ENCODE data around the gene MAPT.
"Not testable (repeated sequence)": the region's sequence is repeated elsewhere in the genome, so short reads cannot be mapped to it uniquely, and the experiment has no call there.

MAPT gene

GRCh38 chr17:45956746-45957145, 62.4 kb downstream of the MAPT start:
- not testable (repeated sequence) for DNase-seq

- DNase-seq: no peak
Observed at GRCh38 chr17:45958307-45958706, 64.0 kb downstream of the MAPT start.

- DNase-seq: no peak
Observed at GRCh38 chr17:45958994-45959665, 64.8 kb downstream of the MAPT start.

GRCh38 chr17:45960311-45960710, 66.0 kb downstream of the MAPT start:
- DNase-seq: no peak

GRCh38 chr17:45961206-45961605, 66.9 kb downstream of the MAPT start:
- no peak for DNase-seq

- no peak for DNase-seq
Observed at GRCh38 chr17:45962221-45962972, 68.0 kb downstream of the MAPT start.

- DNase-seq: no peak
Observed at GRCh38 chr17:45963283-45963682, 68.9 kb downstream of the MAPT start.

GRCh38 chr17:45963889-45964288, 69.5 kb downstream of the MAPT start:
- DNase-seq: peak; percentile 71

- no peak for DNase-seq
Observed at GRCh38 chr17:45964634-45965033, 70.3 kb downstream of the MAPT start.

- DNase-seq: no peak
Observed at GRCh38 chr17:45965812-45966211, 71.5 kb downstream of the MAPT start.

GRCh38 chr17:45966606-45967280, 72.4 kb downstream of the MAPT start:
- DNase-seq: no peak

- DNase-seq: no peak
Observed at GRCh38 chr17:45967378-45967777, 73.0 kb downstream of the MAPT start.

GRCh38 chr17:45968732-45969131, 74.4 kb downstream of the MAPT start:
- no peak for DNase-seq

- no peak for DNase-seq
Observed at GRCh38 chr17:45969726-45970125, 75.4 kb downstream of the MAPT start.

- no peak for DNase-seq
Observed at GRCh38 chr17:45970659-45971058, 76.3 kb downstream of the MAPT start.

- DNase-seq: no peak
Observed at GRCh38 chr17:45971698-45972141, 77.4 kb downstream of the MAPT start.

GRCh38 chr17:45972531-45972930, 78.2 kb downstream of the MAPT start:
- no peak for DNase-seq

GRCh38 chr17:45973099-45973780, 78.9 kb downstream of the MAPT start:
- DNase-seq: no peak

GRCh38 chr17:45973946-45974859, 79.8 kb downstream of the MAPT start:
- no peak for DNase-seq

- no peak for DNase-seq
Observed at GRCh38 chr17:45974916-45975630, 80.7 kb downstream of the MAPT start.

- DNase-seq: no peak
Observed at GRCh38 chr17:45975640-45976295, 81.4 kb downstream of the MAPT start.

Data from NCI-H2107 (cell line).